Ishikawa (cell line): ENCODE measurements around the gene ANXA2.

ENCODE experiments used
- CEBPB ChIP-seq: IDR thresholded peaks from 2 replicates; pipeline ENCODE4 v1.6.1; 2012
- EGR1 ChIP-seq: IDR thresholded peaks from 2 replicates; pipeline ENCODE4 v1.6.1; 2012
- EP300 ChIP-seq: IDR thresholded peaks from 2 replicates; pipeline ENCODE4 v1.6.1; 2012; ENCODE audit warnings: borderline replicate concordance
- NFIC ChIP-seq: IDR thresholded peaks from 2 replicates; pipeline ENCODE4 v1.6.1; 2012
- RAD21 ChIP-seq: IDR thresholded peaks from 2 replicates; pipeline ENCODE4 v1.6.1; 2012; ENCODE audit warnings: low read depth
- REST ChIP-seq: IDR thresholded peaks from 2 replicates; pipeline ENCODE4 v1.6.1; 2012; ENCODE audit warnings: low read depth, mild to moderate bottlenecking
- TAF1 ChIP-seq: IDR thresholded peaks from 2 replicates; pipeline ENCODE4 v1.6.1; 2012; ENCODE audit warnings: low read depth, mild to moderate bottlenecking
- TEAD4 ChIP-seq: IDR thresholded peaks from 2 replicates; pipeline ENCODE4 v1.6.1; 2012
- TF ChIP-seq, protein P1 (sequence below): IDR thresholded peaks from 2 replicates; pipeline ENCODE4 v1.6.1; 2012

- TF ChIP-seq RAD21 (no peak), REST (no peak), TAF1 (no peak), EP300 (0 out of 2 replicates have a peak, but pooled peaks have one; percentile 26), TEAD4 (peak; percentile 90), CEBPB (no peak), EGR1 (no peak), NFIC (no peak)
- TF ChIP-seq, protein P1, sequence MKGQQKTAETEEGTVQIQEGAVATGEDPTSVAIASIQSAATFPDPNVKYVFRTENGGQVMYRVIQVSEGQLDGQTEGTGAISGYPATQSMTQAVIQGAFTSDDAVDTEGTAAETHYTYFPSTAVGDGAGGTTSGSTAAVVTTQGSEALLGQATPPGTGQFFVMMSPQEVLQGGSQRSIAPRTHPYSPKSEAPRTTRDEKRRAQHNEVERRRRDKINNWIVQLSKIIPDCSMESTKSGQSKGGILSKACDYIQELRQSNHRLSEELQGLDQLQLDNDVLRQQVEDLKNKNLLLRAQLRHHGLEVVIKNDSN: no peak
Measured at GRCh38 chr15:60396958-60397771, 621 bp downstream of the ANXA2 start.
